ENCODE results near the gene POLR1E. TPM values are rescaled to one million over a fixed set of nuclear protein-coding genes. Genes with fewer than 3 reads are reported as not detected.
"Not testable (repeated sequence)": the region's sequence is repeated elsewhere in the genome, so short reads cannot be mapped to it uniquely, and the experiment has no call there.

The POLR1E gene
- polyA plus RNA-seq, 3 donors, result 2.3 to 4.1 (median 2.4) TPM

GRCh38 chr9:37509536-37509935 lies 23.8 kb downstream of the POLR1E start:
- Histone ChIP-seq H3K4me2 (replicated peaks; ENCODE audit: extremely low read depth, low read length, poor library complexity, severe bottlenecking) (no peak overlapping the region), H4K20me1 (ENCODE audit: insufficient read depth, low read length) (no peaks in the 10 kb centered on the region), H3K27me3 (ENCODE audit: control insufficient read depth in 2 of 2, insufficient read depth in 2 of 2, low read length in 2 of 2) (no peaks in the 10 kb centered on the region), H3K79me2 (ENCODE audit: insufficient read depth, low read length) (no peaks in the 10 kb centered on the region), H3K4me3 (replicated peaks in 1 of 3; ENCODE audit: low read depth in 2 of 3, low read length in 3 of 3) (no peak overlapping the region), H3K27ac (ENCODE audit: low read depth in 1 of 2, low read length in 2 of 2) (no peak overlapping the region), H3K4me1 (ENCODE audit: control insufficient read depth in 1 of 2, insufficient read depth in 2 of 2, low read length in 2 of 2) (no peaks in the 10 kb centered on the region), H3K9ac (ENCODE audit: insufficient read depth, low read length, poor library complexity, severe bottlenecking) (no peak overlapping the region), H3K36me3 (replicated peaks in 1 of 2; ENCODE audit: control insufficient read depth in 1 of 2, insufficient read depth in 2 of 2, low read length in 2 of 2) (peaks cover 0 to 5% of the 10 kb centered on the region in 2 donors), H2AFZ (ENCODE audit: insufficient read depth, low read depth, low read length, poor library complexity, severe bottlenecking) (no peak overlapping the region), H3K9me3 (replicated peaks in 1 of 2; ENCODE audit: control insufficient read depth in 1 of 2, insufficient read depth in 1 of 2, low read length in 2 of 2) (no peaks in the 10 kb centered on the region)
- Mint-ChIP-seq H3K4me1 (no peaks in the 10 kb centered on the region), H3K27ac (peak overlapping the region in 1 of 7 donors; percentile 45), H3K4me3 (no peak overlapping the region), H3K27me3 (ENCODE audit: low read depth in 3 of 3) (peaks cover 0 to 2% (median 0%) of the 10 kb centered on the region in 3 donors), H3K36me3 (peaks cover 9% of the 10 kb centered on the region in 2 donors), H3K9me3 (peaks cover 0 to 2% (median 0%) of the 10 kb centered on the region in 7 donors)
- intact Hi-C loops (cut with micrococcal nuclease), result no loop called here
- TF ChIP-seq CTCF (IDR thresholded peaks at IDR 0.05), result no peak
- no peak for DNase-seq
- 80% methylated on average over 5 of the region's 7 CpGs for WGBS (ENCODE audit: insufficient coverage)

GRCh38 chr9:37510053-37510452 lies 24.3 kb downstream of the POLR1E start:
- intact Hi-C loops (cut with micrococcal nuclease); H3K36me3 Mint-ChIP-seq; H2AFZ ChIP-seq (ENCODE audit: insufficient read depth, low read depth, low read length, poor library complexity, severe bottlenecking); H3K4me3 Mint-ChIP-seq; H3K4me3 ChIP-seq (replicated peaks in 1 of 3; ENCODE audit: low read depth in 2 of 3, low read length in 3 of 3); H3K9ac ChIP-seq (ENCODE audit: insufficient read depth, low read length, poor library complexity, severe bottlenecking); H3K4me2 ChIP-seq (replicated peaks; ENCODE audit: extremely low read depth, low read length, poor library complexity, severe bottlenecking); H3K27ac ChIP-seq (ENCODE audit: low read depth in 1 of 2, low read length in 2 of 2); H4K20me1 ChIP-seq (ENCODE audit: insufficient read depth, low read length); DNase-seq; H3K27me3 ChIP-seq (ENCODE audit: control insufficient read depth in 2 of 2, insufficient read depth in 2 of 2, low read length in 2 of 2); H3K36me3 ChIP-seq (replicated peaks in 1 of 2; ENCODE audit: control insufficient read depth in 1 of 2, insufficient read depth in 2 of 2, low read length in 2 of 2); H3K9me3 Mint-ChIP-seq; H3K4me1 ChIP-seq (ENCODE audit: control insufficient read depth in 1 of 2, insufficient read depth in 2 of 2, low read length in 2 of 2); H3K27ac Mint-ChIP-seq; H3K79me2 ChIP-seq (ENCODE audit: insufficient read depth, low read length); H3K4me1 Mint-ChIP-seq; H3K27me3 Mint-ChIP-seq (ENCODE audit: low read depth in 3 of 3); H3K9me3 ChIP-seq (replicated peaks in 1 of 2; ENCODE audit: control insufficient read depth in 1 of 2, insufficient read depth in 1 of 2, low read length in 2 of 2): not testable (repeated sequence)
- WGBS (ENCODE audit: insufficient coverage), result no CpG with 5 or more reads among the region's 5 CpGs
